BE2C (cell line): Measurements from ENCODE around the gene ARPP19. TPM values are rescaled to one million over a fixed set of nuclear protein-coding genes. Genes with fewer than 3 reads are reported as not detected.

ENCODE experiments used
- DNase-seq: peaks from one replicate; pipeline ENCODE4 v3.0.0-alpha.2; 2020
- H3K27me3 ChIP-seq: fragments of 250-450 bp; sonication (Bioruptor Pico); 2 replicates; pipeline ENCODE4 v1.5.1; 2020; ENCODE audit warnings: mild to moderate bottlenecking
- H3K36me3 ChIP-seq: fragments of 250-450 bp; sonication (Bioruptor Pico); 2 replicates; pipeline ENCODE4 v1.5.1; 2020; ENCODE audit warnings: mild to moderate bottlenecking
- H3K4me1 ChIP-seq: fragments of 250-450 bp; sonication (Bioruptor Pico); 2 replicates; pipeline ENCODE4 v1.5.1; 2020
- H3K4me3 ChIP-seq: 2 replicates; pipeline ENCODE4 v1.5.1; 2011; ENCODE audit warnings: low read depth, low read length
- H3K9me3 ChIP-seq: fragments of 250-450 bp; sonication (Bioruptor Pico); 2 replicates; pipeline ENCODE4 v1.5.1; 2020
- CTCF ChIP-seq: IDR thresholded peaks from 2 replicates; pipeline ENCODE4 v1.5.1; 2012; ENCODE audit warnings: mild to moderate bottlenecking, low read depth, low read length
- polyA plus RNA-seq: library from polyadenylated mRNA; unstranded; fragments of >200 nt; gene quantifications from one replicate; pipeline ENCODE4 v1.2.1, GENCODE V29; 2012; ENCODE audit warnings: low read depth, missing spikeins; ENCODE audit not compliant: insufficient read length, insufficient read depth

ARPP19 gene
- 73.9 TPM for polyA plus RNA-seq

GRCh38 chr15:52568601-52569585 is at the start of gene ARPP19:
ARPP19 (minus strand) TSS chr15:52569030; CDS start chr15:52568892, 138 bp downstream.
- TF ChIP-seq CTCF = 0 out of 2 replicates have a peak, but pooled peaks have one; percentile 8
- Histone ChIP-seq H3K27me3 (no peaks in the 10 kb centered on the region), H3K36me3 (peaks cover 3% of the 10 kb centered on the region; the same call in 1 of the 2 replicates), H3K4me1 (no peaks in the 10 kb centered on the region), H3K4me3 (peak within 1 kb of the TSS; percentile 92), H3K9me3 (no peaks in the 10 kb centered on the region)
- DNase-seq = peak; percentile 94

GRCh38 chr15:52617026-52617425 is 48.2 kb upstream of the ARPP19 start:
- TF ChIP-seq CTCF = no peak
- Histone ChIP-seq H3K4me3 (no peak overlapping the region), H3K27me3 (no peaks in the 10 kb centered on the region), H3K36me3 (no peaks in the 10 kb centered on the region), H3K9me3 (no peaks in the 10 kb centered on the region), H3K4me1 (no peaks in the 10 kb centered on the region)
- no peak for DNase-seq

- Histone ChIP-seq H3K36me3 (peaks cover 6% of the 10 kb centered on the region), H3K4me1 (no peaks in the 10 kb centered on the region), H3K9me3 (no peaks in the 10 kb centered on the region), H3K4me3 (no peak overlapping the region), H3K27me3 (no peaks in the 10 kb centered on the region)
- TF ChIP-seq CTCF = no peak
- no peak for DNase-seq
Observed at GRCh38 chr15:52615302-52615701, 46.5 kb upstream of the ARPP19 start.

GRCh38 chr15:52609593-52609992 is 40.8 kb upstream of the ARPP19 start:
- no peaks in the 10 kb centered on the region for H3K27me3 ChIP-seq
- H3K4me1 ChIP-seq = no peaks in the 10 kb centered on the region
- H3K36me3 ChIP-seq = peaks cover 18% of the 10 kb centered on the region
- no peak for DNase-seq
- TF ChIP-seq CTCF = no peak
- H3K9me3 ChIP-seq = no peaks in the 10 kb centered on the region
- no peak overlapping the region for H3K4me3 ChIP-seq

- H3K4me1 ChIP-seq = no peaks in the 10 kb centered on the region
- no peak overlapping the region for H3K4me3 ChIP-seq
- no peaks in the 10 kb centered on the region for H3K9me3 ChIP-seq
- peaks cover 11% of the 10 kb centered on the region; the same call in 1 of the 2 replicates for H3K36me3 ChIP-seq
- no peak for TF ChIP-seq CTCF
- no peaks in the 10 kb centered on the region for H3K27me3 ChIP-seq
- DNase-seq = no peak
Observed at GRCh38 chr15:52584414-52584813, 15.6 kb upstream of the ARPP19 start.

- H3K4me3 ChIP-seq = no peak overlapping the region
- no peaks in the 10 kb centered on the region for H3K27me3 ChIP-seq
- H3K4me1 ChIP-seq = no peaks in the 10 kb centered on the region
- H3K9me3 ChIP-seq = no peaks in the 10 kb centered on the region
- H3K36me3 ChIP-seq = peaks cover 8% of the 10 kb centered on the region; the same call in 1 of the 2 replicates
- no peak for DNase-seq
- TF ChIP-seq CTCF = no peak
Observed at GRCh38 chr15:52579852-52580251, 11.0 kb upstream of the ARPP19 start.
